ENCODE measurements around the gene CFAP97D2.
"Not testable (repeated sequence)": the region's sequence is repeated elsewhere in the genome, so short reads cannot be mapped to it uniquely, and the experiment has no call there.

The CFAP97D2 gene

DNA sequence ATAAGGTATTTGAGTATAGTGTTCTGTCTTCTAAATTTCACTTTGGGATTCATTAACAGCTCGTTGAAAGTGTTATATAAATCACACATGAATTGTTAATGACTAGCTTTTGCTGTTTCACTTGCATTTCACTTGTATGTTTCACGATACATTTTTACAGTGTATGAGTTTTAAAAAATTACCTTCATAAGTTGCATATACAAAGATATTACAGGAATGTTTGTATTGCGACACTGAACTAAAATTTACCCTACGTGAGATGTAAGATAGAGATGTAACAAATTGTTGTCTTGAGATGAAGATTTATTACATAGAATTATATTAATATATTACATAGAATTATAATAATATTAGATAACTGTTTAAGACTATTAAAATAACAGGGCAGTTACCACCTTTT is 57.2 kb downstream of the CFAP97D2 start:
- no peak for DNase-seq (ENCODE audit: low read depth)

DNA sequence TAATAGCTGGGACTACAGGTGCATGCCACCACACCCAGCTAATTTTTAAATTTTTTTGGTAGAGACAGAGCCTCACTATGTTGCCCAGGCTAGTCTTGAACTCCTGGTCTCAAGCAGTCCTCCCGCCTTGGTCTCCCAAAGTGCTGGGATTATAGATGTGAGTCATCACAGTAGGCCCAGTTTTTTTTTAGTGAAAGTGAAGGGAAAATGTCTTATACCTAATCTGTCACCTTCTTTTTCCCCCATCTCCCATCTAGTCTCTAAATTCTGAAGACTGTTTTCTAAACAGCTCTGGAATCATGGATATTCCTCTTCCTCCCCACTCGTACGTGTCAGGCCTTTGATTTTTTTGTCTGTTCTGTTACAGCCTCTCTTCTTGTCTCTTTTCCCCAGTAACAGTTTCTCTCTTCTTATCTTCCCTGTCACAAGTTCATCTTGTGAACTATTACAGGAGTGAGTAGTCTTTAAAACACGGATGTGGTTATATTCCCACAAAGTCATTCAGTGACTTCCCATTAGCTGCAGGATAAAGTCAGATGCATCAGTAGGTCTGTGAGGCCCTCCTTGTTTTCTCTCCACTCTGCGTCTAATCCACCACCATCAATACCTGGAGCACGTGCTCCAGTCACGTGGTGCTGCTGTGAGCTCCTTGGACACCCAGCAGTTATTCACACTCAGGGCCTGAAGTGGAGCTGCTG is 58.5 kb downstream of the CFAP97D2 start:
- no peak for DNase-seq (ENCODE audit: low read depth)

DNA sequence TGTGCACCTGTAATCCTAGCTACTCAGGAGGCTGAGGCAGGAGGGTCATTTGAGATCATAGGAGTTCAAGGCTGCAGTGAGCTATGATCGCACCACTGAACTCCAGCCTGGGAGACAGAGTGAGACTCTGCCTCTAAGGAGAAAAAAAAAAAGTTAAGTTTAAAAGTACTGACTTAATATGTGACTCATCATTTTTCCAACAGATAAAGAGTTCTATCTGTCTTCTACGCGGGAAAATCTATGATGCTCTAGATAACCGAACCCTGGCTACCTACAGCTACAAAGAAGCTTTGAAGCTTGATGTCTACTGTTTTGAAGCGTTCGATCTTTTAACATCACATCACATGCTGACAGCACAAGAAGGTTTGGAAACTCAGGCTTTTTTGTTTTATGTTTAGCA is 62.9 kb downstream of the CFAP97D2 start:
- DNase-seq (ENCODE audit: low read depth): no peak

DNA sequence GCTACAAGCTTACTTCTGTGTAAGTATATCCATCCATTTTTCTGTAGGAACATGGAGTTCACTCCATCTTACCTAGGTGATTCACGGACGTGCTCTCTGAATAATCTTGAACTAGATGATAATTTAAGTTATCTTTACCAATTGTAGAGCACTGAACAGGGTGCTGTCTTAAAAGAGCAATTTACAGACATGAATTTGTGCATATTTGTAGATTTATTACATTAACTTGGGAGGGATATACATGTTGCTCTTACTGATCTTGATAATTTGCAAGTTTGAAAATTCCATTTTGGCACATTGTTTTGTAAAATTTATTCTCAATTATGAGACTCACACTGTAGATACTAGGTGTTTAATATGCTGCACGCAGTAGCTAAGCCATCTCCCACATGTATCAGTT is 64.9 kb downstream of the CFAP97D2 start:
- no peak for DNase-seq (ENCODE audit: low read depth)

DNA sequence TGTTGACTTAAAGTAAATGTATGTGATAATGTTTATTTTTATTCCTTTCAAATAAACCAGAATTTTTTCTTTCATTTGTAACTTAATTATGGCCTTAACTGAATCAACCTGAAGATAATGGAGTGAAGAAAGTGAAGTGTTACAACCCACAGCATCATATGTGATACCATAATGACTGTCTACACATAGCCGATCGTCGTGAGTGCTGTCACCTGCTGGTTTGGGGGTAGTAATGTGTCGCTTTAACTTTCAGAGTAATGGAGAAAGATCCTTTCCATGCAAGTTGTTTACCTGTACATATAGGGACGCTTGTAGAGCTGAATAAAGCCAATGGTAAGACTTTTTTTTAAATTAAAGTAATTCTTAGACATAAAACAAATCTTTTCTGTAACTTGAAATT is 65.6 kb downstream of the CFAP97D2 start:
- no peak for DNase-seq (ENCODE audit: low read depth)

DNA sequence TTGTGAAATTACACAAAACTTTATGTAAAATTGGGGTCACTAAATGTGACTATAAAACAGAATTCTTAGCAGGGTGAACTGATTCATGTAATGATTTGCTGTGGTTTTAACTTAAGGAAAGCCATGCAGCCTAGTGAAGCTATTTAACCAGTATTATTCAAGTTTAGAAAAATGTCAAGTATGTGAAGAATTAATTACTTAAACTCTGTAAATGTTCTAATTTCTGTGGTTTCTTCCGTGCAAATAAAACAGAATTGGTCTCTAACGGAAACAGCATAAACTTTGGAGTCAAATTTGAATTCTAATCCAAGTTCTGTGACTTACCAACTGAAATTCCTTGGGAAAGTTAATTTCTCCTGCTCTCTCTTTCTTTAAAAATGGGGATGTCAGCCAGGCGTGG is 69.0 kb downstream of the CFAP97D2 start:
- no peak for DNase-seq (ENCODE audit: low read depth)

DNA sequence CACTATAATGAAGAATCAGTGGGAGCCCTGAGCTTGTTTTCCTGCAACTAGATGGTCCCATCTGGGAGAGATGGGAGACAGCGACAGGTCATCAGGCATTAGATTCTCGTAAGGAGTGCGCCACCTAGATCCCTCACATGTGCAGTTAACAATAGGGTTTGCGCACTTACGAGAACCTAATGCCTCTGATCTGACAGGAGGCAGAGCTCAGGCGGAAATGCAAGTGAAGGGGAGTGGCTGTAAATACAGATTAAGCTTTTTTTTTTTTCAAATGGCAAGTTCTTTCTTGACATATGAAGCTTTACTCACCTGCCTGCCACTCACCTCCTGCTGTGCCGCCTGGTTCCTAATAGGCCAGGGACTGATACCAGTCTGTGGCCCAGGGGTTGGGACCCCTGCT is 70.0 kb downstream of the CFAP97D2 start:
- no peak for DNase-seq (ENCODE audit: low read depth)

DNA sequence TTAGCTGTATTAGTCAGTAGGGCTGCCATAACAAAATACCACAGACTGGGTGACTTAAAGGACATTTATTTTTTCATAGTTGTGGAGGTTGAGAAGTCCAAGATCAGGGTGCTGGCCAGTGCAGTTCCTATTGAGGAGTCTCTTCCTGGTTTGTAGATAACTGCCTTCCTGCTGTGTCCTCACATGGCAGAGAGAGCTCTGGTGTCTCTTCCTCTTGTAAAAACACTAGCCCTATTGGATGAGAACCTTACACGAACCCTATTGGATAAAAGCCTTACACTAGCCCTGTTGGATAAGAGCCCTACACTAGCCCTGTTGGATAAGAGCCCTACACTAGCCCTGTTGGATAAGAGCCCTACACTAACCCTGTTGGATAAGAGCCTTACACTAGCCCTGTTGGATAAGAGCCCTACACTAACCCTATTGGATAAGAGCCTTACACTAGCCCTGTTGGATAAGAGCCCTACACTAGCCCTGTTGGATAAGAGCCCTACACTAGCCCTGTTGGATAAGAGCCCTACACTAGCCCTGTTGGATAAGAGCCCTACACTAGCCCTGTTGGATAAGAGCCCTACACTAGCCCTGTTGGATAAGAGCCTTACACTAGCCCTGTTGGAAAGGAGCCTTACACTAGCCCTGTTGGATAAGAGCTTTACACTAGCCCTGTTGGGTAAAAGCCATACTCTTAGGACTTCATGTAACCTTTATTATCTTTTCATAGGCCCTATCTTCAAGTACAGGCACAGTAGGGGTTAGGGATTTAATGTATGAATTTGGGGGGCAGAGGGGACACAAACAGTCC is 72.8 kb downstream of the CFAP97D2 start:
- not testable (repeated sequence) for DNase-seq (ENCODE audit: low read depth)

DNA sequence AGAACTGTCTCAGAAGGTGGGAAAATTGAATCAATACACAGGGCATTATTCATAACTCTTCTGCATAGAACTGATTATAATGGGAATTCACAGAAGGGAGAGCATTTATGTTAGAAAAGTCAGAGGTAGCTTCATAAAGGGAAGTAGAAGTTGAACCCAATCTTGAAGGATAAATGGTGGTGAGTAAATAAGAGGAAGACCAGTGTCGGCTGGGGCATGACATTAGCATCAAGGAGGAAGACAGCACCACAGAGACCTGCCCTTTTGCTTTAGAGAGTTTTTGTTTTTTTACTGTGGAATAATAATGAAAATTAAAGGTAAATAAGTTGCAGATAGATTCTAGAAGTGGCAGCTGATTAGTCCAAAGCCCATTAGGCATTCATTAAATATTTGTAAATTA is 77.5 kb downstream of the CFAP97D2 start:
- no peak for DNase-seq (ENCODE audit: low read depth)

DNA sequence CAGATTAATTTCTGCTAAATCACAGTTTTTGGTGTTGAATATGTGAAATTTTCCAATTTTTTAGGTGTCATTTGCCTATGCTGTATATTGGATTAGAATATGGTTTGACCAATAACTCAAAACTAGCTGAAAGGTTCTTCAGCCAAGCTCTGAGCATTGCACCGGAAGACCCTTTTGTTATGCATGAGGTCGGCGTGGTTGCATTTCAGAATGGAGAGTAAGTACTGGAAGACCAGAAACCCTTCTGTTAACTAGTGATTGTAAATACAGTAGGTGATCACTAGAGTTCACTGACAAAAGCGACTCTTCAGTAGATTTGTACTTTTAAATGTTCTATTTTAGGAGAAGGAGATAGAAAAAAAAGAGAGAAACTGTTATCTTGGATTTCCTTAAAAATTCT is 78.0 kb downstream of the CFAP97D2 start:
- DNase-seq (ENCODE audit: low read depth): no peak

DNA sequence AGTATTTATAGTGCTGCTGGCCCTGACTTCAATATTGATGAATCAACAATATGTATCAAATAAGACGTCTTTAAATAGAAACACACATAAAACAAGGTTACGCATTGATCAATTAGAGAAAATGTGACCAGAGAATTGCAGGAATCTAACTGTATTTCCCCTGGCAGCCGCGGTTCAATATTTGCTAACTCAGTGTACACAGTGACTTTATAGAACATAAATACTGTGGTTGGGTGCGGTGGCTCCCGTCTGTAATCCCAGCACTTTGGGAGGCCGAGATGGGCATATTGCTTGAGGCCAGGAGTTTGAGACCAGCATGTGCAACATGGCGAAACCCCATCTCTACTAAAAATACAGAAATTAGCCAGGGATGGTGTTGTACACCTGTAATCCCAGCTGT is 79.5 kb downstream of the CFAP97D2 start:
- DNase-seq (ENCODE audit: low read depth): no peak

DNA sequence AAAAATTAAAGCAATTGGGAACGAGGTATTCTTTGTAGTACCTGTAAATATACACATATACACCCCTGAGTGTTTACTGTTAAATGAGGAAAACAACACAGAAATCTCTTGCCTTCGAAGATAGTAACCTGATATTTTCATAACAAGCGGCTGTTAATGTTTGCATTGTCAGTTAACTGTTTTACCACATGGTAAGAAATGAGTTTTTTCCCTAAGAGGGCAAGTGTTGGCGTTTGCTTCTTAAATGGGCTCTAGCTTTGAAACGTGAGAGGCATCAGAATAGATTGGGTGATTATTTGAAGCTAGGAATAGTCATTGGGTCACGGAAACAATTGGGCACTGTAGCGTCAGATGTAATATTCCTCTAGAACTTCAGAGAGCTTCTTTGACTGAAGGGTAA is 80.3 kb downstream of the CFAP97D2 start:
- no peak for DNase-seq (ENCODE audit: low read depth)

DNA sequence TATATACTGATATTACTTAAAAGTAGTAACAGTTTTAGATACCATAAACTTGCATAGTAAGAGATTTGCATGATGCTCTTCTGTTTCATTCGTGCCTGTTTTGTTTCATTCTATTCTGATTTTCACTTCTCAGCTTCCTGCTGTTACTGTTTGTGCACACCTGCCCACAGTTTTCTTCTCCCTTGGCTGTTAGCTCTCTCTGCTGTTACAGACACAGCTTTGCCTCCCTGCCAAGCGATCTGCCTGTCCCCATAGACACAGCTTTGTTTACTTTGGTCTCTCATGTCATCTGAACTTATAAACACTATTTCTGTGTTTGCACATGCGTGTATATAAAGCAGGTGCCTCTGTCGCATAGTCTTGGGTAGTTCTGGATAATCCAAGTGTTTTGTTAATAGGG is 80.9 kb downstream of the CFAP97D2 start:
- DNase-seq (ENCODE audit: low read depth): no peak

DNA sequence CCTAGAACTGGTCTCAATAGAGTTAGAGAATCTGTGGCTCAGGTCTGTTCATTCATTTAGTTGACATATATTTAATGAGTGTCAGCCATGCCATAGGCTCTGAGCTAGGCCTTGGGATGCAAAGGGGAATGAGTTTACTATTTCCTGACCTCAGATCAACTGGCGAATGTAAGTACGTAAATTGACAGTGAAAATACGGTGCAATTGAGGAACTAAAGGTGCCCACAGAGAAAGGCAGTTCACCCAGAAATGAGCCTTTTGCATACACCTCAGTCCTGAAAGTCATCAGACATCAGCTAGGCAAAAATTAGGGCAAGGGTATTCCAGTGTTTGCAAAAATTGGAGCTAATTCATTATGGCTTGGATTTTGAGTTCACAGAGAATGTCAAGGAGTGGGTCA is 81.8 kb downstream of the CFAP97D2 start:
- DNase-seq (ENCODE audit: low read depth): no peak

DNA sequence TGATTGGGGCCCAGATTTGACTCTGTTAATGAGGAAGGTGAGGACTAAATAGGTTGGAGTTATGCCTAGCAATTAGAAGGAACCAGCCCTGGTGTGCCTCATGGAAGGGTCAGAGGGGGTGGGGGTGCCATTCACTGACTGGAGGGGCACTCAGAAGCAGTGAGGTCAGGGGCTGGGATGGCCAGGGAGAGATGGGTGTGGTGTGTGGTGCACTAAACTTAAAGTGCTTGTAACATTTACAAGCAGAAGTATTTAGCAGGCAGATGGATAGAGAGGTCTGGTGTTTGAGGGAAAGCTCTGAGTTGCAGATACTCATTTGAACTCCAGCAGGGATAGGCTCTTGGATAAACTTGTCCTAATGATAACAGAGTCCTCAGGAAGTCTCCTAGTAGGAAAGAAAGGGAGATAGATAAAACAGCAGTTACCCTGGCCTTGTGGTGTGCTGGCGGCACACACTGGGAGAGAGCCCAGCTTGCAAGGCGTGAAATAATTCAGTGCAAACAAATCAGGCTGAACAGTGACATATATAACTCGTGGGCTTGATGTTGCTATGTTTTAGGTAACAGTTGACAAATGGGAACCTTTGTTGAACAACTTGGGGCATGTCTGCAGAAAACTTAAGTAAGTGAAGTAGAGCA is 82.4 kb downstream of the CFAP97D2 start:
- DNase-seq (ENCODE audit: low read depth): no peak

DNA sequence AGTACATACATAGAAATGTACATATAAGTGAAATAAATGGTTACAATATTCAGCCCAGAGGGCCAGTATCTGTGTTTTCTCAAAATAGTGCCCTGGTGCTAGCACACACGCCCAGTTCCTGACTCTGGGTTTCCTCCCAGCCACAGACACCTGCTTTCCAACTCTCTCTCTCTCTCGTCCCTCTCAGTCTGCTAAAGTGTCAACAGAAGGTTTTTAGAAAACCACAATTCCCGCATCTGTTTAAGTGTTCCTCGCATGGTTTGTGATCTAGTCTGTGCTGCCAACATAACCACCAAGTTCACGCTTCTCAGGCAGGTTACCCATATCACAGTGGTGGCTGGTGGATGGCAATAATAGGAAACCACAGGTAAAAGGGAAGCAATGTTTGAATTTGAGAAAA is 84.5 kb downstream of the CFAP97D2 start:
- no peak for DNase-seq (ENCODE audit: low read depth)

DNA sequence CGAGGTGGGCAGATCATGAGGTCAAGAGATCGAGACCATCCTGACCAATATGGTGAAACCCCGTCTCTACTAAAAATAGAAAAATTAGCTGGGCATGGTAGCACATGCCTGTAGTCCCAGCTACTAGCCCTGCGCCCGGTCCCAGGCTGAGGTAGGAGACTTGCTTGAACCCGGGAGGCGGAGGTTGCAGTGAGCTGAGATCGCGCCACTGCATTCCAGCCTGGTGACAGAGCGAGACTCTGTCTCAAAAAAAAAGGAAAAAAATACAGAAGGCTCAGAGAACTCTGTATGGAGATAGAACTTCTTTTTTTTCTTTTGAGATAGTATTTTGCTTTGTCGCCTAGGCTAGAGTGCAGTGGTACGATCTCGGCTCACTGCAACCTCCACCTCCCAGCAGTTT is 85.3 kb downstream of the CFAP97D2 start:
- not testable (repeated sequence) for DNase-seq (ENCODE audit: low read depth)

DNA sequence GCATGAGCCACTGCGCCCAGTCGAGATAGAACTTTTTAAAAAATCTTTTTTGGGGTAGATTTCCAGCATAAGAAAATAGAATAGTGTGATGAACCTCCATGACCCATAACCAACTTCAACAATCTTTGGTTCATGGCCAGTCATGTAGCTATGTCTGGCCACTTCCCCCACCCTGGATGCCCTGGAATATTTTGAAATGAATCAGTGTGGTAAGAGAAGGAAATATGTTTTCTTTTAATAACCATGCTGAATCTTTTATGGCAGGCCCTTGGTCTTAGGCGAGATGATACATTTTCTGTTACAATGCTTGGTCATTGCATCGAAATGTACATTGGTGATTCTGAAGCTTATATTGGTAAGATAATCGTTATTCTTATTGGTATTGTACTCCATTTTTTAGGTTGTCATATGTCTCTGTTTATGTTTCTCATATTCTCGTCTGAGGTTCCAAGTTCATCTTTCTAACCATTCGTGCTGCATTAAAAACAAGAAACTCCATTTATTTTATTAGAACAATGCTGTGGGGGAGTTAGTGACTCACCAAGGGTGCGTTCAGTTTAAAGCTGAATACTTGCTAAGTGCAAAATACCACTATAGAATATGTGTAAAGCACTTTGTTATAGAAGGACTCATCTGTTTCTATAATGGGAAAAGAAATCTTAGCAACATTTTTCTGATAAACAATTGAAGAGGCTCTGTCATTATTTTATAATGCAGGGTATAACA is 86.0 kb downstream of the CFAP97D2 start:
- DNase-seq (ENCODE audit: low read depth): no peak

DNA sequence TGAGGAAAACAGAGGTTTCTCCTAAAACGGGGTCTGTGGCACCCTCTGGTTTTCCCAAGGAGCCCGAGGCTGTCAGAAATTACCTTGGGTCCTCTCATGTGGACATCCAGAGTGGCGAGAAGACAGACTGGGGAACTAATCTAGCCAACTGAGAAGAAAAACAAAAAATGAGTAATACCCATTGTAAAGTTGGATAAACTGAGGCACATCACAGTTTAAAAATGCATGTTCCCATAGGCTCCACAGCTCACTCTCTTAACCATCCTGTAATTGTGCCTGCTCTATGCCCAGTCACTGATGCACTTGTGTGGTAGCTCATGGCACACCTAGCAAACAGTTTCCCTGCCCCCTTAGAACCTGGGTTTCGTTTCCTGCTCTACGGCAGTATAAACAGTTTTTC is 87.2 kb downstream of the CFAP97D2 start:
- no peak for DNase-seq (ENCODE audit: low read depth)

DNA sequence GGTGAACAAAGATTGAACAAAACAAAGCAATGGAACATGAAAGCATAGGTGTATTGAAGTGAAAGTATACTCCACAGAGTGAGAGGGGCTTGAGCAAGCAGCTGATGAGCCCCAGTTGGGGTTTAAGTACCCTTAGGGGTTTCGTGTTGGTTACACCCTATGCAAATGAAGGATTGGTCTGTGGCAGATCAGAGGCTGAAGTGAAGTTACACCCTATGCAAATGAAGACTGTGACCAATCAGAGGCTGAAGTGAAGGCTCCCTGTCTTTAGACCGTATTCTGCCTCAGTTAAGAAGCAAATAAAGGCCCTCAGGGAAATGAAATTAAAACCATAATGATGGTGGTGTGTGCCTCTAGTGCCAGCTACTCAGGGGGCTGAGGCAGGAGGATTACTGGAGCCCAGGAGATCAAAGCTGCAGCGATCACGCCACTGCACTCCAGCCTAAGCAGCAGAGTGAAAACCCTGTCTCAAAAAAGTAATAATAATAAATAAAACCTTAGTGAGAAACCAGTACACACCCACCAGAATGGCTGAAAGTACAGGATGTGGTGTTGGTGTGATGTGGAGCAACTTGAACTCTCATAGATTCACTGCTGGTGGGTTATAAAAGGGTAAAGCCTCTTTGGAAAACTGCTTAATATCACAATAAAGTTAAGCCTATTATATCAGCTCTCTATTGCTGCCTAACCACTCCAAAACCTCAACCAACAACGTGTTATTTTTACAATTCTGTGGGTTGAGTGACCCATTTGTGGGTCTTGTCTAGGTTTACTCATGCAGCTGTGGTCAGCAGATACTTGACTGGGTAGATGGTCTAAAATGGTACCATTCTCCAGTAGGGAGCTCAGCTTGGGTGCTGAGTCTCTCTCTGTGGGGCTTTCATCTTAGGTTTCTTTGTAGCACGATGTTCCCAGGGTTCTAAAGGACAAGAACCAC is 89.6 kb downstream of the CFAP97D2 start:
- DNase-seq (ENCODE audit: low read depth): no peak

DNA sequence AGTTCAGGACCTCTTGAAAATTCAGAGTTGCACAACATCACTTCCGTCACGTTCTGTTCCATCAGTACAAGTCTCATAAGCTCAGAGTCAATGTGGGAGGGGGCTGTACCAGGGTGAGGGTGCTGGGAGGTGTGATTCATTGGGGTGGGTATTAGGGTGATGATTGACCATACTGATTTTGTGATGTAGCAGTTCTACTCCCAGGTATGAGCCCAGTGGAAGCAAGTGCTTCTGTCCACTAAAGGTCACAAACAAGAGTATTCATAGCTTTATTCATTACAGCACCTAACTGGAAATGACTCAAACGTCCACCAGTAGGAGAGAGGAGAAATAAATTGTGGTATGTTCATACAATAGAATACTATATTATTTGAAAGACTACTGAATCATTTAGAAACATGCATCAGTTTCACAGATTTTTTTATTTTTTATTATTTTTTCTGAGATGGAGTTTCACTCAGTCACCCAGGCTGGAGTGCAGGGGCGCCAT is 90.3 kb downstream of the CFAP97D2 start:
- no peak for DNase-seq (ENCODE audit: low read depth)
